ENCODE results near the gene IMPG1.
"Not testable (repeated sequence)": the region's sequence is repeated elsewhere in the genome, so short reads cannot be mapped to it uniquely, and the experiment has no call there.

IMPG1 gene

DNA sequence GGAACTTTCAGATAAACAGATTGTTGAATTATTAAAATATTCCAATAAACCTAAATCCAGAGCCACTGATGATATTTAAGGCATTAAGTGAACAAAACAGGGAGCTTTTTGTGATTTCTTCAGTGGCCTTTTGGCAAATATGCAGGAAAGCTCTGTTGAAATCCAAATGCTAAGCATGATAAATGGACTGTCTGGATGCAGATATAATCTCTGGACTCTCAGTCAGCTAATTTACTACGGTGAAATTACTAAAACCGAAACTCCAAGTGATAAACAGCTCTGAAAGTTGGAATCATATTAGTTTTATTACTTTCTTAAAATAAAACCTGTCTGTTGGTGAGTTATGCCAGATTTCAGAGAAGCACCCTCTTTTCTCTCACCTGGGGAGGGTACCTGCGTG, 120.3 kb downstream of the IMPG1 start:
- DNase-seq (ENCODE audit: low read depth in 3 of 3) = no peak

GRCh38 chr6:75947935-75948334, 124.5 kb downstream of the IMPG1 start:
- DNase-seq (ENCODE audit: low read depth in 3 of 3) = no peak

DNA sequence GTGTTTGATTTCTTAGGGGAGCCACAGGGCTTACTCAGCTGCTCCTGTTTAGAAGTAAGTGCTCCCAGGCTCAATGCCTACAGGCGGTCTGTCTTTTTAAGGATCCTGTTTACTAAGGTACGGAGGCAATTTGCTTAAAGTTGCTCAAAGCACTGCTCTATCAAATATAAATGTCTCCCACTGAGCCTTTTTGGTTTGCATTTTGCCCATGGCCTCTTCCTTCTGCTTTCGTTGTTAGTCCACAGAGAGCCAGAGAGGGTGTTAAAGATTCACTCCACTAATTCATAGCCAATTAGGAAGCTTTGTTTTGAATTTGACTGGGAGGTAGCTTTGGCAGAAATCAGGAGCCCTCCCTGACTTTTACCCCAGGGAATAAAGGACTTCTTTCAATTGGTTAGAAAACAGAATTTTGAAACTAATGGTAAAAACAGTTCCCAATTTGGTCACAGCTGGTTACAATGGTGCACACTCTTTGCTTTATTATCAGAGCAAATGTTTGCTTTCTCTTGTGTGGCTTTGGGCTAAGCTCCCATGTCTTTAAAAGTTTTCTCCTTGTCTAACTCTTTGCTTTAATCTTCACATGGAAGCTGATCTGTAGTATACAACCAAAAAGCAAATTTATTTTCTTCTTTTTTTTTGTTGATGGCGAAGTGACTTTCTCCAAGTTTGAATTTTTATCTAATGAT, 126.2 kb downstream of the IMPG1 start:
- no peak for DNase-seq (ENCODE audit: low read depth in 3 of 3)

- no peak for DNase-seq (ENCODE audit: low read depth in 3 of 3)
Observed at GRCh38 chr6:75943381-75943780, 129.1 kb downstream of the IMPG1 start.

DNA sequence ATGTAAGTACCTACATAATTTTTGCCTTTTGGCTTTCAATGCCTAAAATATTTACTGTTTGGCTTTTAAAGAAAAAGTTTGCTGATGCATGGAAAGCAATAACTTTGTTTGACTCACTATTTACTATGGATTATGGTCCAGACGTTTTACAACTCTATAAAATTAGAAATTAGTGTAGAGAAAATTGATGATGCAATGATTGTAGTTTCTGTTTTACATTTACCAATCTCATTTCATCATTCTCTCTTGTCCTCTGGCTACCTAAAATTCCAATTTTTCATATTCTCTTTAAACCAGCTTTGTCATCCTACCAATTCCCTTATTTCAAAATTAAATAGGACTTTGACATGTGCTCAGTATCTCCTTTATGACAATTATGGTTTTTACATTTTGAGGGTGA, 131.0 kb downstream of the IMPG1 start:
- DNase-seq (ENCODE audit: low read depth in 3 of 3) = no peak

GRCh38 chr6:75940564-75940963, 131.9 kb downstream of the IMPG1 start:
- DNase-seq (ENCODE audit: low read depth in 3 of 3) = no peak

DNA sequence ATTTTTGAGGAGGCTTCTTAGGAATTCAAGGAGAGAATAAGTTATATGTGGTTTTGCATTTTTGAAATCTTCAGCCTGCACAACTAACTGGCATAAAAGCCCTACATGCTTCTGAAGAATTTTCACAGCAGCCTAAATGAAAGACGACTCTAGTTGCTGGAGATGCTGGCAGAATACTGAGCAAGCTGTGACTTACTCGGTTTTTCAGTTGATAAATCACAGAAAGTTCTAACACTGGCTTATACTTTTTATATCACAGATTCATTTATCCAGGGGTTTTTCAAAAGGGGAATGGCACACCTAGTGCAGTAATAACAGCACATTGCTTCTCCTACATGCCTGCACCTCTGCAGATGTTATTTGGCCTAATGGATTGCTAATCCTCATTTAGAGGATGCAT, 134.6 kb downstream of the IMPG1 start:
- DNase-seq (ENCODE audit: low read depth in 3 of 3) = no peak

DNA sequence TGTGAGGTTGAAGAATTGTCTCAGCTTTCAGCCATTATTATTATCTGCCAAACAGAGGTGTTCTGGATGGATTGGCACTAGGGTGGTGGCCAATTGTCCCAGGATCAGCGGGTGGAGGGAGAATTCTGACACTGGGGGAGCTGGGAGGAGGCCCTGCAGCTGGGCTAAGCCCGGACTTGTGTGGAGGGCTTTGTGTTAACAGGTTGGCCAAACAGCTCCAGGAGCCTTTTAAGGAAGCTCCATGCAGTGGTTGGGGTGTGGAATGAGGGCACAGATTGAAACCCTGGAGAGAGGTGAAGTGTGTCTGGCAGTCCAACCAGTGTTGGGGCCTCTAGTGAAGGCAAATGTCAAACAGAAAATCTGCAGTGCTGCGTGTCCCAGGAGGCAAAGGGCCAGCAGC, 135.8 kb downstream of the IMPG1 start:
- DNase-seq (ENCODE audit: low read depth in 3 of 3) = no peak

DNA sequence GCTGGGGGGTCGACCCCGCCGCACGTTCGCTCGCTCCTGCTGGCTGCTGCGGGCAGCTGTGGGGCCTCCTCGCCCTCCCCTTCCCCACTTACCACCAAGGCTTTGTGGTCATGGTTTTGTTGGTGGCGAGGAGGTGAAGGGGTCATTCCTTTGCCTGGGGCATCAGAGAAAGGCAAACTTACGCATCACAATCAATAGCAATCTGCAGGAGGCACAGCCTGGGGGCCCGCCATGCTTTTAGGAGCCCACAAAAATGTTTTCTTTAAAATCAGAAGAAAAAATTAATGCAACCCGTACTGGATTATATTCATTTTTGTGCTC, 137.0 kb downstream of the IMPG1 start:
- no peak for DNase-seq (ENCODE audit: low read depth in 3 of 3)

DNA sequence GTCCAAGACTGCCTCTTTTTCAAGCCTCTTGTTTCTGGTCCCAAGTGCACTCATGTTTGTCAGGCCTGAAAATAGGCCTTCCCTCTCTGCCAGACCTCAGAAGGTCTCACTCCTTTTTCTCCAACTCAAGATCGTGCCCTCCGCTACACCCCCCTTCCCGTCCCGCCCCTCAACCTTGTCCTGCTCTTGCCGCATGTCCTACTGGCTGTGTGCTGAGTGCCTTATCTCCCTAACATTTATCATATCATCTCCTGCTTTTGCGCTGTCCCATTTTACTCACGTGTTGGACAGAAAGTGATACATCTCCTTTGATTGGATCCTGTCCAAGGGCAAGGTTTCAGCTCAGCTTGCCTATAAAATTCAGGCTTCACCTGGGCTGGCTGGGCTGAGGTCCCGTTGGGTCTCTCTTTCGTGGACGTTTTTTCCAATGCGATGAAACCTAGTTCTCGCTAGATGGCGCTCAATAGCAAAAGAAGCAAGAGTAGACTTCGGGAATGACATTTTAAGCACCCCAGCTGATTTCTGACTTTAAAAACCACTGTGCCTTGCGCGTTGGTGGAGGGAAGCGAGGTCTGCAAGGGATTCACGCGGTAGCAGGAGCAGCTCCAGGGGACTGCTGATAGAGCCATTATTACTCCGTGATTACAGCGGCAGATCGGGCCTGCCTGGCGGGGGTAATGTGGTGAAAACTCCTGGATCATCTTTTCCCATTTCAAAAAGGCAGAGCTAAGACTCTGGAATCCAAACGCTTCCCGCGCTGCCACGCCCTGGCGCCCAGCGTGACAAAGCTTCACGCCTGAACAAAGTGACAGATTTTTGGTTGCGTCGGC, 137.6 kb downstream of the IMPG1 start:
- DNase-seq (ENCODE audit: low read depth in 3 of 3) = peak in 1 of 3 experiments; percentile 2

DNA sequence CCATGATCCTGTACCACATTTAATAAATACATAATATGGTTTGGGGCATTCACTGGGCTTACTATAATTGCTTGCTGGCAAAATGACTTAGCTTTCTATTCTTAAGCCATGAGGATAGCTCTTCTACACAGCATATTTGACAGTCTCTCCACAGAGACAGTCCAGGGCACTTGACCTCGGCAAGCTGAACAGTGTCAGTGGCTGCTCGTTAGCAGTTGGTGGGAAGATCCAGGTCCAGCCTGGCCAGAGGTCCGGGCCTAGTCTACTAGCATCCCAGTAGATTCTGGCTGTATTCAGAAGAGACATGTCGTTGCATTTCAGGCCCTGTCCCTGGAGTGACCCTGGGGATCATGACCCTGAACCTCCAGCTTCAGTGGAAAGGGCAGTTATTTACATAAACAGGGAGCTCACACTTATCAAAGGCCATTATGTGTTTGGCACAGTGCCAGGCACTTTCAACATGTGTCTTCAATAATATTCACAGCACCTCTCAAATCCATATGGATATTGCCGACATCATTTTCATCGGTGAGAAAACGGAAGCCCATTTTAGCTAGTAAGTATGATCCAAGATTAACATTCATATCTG, 139.0 kb downstream of the IMPG1 start:
- DNase-seq (ENCODE audit: low read depth in 3 of 3) = no peak

DNA sequence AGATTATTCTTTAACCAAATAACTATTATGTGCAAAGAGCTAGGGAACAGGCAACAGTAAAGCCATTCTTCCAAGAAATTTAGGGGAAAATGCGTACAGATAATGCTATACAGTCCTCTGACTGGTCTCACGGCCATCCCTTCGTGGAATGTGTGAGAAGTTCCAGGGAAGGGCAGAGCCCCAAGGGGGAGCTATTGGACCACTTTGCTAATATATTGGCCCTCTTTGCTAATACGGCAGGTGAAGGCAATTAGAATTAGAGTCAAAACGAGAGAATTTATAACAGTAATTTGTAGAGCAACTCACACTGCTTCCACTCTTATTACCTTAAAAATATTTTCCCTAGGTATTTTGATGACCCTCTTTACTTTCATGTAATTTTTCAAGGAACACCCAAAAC, 140.4 kb downstream of the IMPG1 start:
- DNase-seq (ENCODE audit: low read depth in 3 of 3) = no peak

DNA sequence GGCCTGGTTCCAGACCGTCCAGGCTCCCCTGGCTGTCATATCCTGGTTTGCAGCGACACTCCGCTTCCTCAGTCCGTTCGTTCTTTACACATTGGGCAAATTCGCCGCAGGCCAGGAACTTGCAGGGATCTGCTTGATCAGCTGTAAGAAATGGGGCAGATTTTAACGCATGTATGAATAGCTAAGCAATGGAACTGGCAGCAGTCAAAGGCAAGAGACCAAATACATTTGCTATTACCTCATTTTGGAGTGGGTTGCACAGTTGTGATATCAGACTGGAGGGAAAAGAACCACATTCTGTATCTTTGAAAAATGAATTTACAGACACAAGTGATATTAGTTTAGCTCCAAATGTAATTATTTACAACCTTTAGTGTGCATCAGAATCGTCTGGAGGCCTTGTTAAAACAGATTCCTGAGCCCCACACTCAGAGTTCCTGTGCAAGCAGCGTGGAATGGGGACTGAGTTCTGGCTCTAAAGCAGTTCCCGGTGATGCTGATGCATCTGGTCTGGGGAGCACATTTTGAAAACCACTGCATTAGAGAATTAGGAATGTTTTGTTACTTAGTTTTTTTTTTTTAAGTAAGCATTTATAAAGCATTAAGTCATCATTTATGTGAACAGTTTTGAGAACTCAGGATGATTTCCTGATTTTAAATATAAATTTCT, 141.3 kb downstream of the IMPG1 start:
- DNase-seq (ENCODE audit: low read depth in 3 of 3) = no peak

- DNase-seq (ENCODE audit: low read depth in 3 of 3) = no peak
Observed at GRCh38 chr6:75926293-75927168, 145.9 kb downstream of the IMPG1 start.

DNA sequence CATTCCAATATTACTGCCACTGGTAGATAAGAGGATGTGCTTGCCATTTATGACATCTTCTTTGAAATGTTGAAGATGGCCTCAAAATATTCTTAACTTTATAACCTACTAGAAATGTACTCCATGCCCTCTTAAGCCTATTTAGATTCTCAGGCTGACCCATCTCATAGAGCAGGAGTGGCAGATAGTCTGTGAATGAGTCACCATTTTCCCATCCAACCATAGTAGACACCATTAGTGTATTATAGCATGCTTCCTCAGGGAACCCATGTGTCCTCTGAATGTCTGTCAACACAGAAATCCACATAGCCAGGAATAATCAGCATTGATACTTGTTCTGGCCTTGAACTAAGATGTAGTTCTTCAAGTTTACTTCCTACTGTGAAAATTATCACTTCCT, 150.2 kb downstream of the IMPG1 start:
- DNase-seq (ENCODE audit: low read depth in 3 of 3) = no peak

DNA sequence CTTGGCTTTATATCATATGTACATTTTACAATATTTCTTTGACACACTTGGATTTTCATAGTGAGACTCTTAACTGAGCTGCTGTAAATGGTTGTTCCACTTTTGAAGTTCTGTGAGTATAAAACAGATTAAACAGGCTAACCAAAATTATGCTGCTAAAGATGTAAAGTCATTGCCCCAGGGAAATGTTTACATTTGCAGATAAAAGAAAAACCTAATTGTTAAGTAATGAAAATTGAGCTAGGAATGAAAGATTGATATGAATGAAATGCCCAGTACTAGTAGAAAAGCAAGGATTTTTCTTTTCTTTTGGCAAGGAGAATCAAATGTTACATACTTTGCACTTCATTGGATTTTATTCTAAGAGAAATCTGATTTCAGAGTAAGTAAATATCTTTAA, 159.4 kb downstream of the IMPG1 start:
- no peak for DNase-seq (ENCODE audit: low read depth in 3 of 3)

GRCh38 chr6:75907444-75907843, 165.0 kb downstream of the IMPG1 start:
- DNase-seq (ENCODE audit: low read depth in 3 of 3) = no peak

DNA sequence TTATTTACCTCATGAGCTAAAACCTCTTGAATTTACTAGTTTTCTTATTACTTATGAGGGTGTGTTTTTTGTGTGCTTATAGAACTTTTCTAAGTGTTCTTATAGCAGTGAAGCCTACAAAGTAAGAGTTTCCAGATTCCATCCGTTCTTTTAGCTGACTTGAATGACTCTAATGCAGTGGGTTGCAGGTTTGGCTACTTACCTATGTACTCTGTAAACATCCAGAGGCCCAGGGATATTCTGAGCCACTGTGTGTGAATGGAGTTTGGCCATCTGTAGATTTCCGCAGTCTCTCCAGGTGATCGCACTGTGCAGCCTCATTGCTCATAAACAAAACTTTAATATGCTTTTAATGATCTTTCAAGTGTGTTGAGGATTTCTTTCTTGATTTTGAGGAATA, 165.6 kb downstream of the IMPG1 start:
- no peak for DNase-seq (ENCODE audit: low read depth in 3 of 3)

DNA sequence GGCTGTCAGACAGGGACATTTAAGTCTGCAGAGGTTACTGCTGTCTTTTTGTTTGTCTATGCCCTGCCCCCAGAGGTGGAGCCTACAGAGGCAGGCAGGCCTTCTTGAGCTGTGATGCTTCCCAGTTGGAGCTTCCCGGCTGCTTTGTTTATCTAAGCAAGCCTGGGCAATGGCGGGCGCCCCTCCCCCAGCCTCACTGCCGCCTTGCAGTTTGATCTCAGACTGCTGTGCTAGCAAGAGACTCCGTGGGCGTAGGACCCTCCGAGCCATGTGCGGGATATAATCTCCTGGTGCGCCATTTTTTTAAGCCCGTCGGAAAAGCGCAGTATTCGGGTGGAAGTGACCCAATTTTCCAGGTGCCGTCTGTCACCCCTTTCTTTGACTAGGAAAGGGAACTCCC, 167.3 kb downstream of the IMPG1 start:
- not testable (repeated sequence) for DNase-seq (ENCODE audit: low read depth in 3 of 3)

DNA sequence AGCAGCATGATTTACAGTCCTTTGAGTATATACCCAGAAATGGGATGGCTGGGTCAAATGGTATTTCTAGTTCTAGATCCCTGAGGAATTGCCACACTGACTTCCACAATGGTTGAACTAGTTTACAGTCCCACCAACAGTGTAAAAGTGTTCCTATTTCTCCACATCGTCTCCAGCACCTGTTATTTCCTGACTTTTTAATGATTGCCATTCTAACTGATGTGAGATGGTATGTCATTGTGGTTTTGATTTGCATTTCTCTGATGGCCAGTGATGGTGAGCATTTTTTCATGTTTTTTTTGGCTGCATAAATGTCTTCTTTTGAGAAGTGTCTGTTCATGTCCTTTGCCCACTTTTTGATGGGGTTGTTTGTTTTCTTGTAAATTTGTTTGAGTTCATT, 172.2 kb downstream of the IMPG1 start:
- not testable (repeated sequence) for DNase-seq (ENCODE audit: low read depth in 3 of 3)

DNA sequence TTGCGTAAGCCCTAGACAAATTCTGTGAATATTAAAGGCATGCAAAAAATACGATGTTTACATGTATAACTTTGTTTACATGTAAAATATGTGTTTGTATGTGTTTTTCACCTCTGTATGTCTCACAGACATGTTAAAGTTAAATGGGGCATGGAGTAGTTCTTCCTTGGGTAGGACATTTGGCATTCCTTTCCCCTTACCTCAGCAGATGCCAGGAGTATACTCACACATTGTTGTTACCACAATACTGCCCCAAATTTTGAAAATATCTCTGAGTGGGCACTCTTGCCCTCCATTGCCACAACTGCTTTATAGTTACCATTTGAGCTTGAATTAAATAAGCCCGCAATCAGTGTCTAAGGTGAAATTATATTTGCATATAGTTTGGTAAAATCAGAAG, 175.9 kb downstream of the IMPG1 start:
- DNase-seq (ENCODE audit: low read depth in 3 of 3) = no peak

GRCh38 chr6:75893776-75894152, 178.7 kb downstream of the IMPG1 start:
- DNase-seq (ENCODE audit: low read depth in 3 of 3) = no peak

All from stimulated activated CD4-positive, alpha-beta T cell treated with anti-CD3 and anti-CD28 coated beads, TNF-alpha, amount 100 ng/mL, for 24 hours (primary cell).